Spleen (tissue), 11 donors: ENCODE results near the gene PCNX4. TPM values are rescaled to one million over a fixed set of nuclear protein-coding genes. Genes with fewer than 3 reads are reported as not detected.

ENCODE experiments used
- DNase-seq: peaks from one replicate; pipeline ENCODE4 v3.0.0-alpha.2; 2020
- H3K27ac ChIP-seq, 8 donors: fragments of 200-600 bp; sonication (generic) in 7 of 8; 1 replicate in 4 of 8; 2 replicates in 4 of 8; pipeline versions ENCODE4 v1.5.0 to v1.8.0; 2016 to 2021; ENCODE audit warnings: inconsistent platforms in 4 of 8, mild to moderate bottlenecking in 4 of 8, moderate library complexity in 1 of 8
- H3K27me3 ChIP-seq, 7 donors: fragments of 200-600 bp; sonication (generic) in 6 of 7; replicated peaks in 1 of 7; 1 replicate in 4 of 7; 2 replicates in 3 of 7; pipeline versions ENCODE4 v1.5.0 to v1.8.0; 2016 to 2021; ENCODE audit warnings: inconsistent platforms in 3 of 7, mild to moderate bottlenecking in 1 of 7
- H3K36me3 ChIP-seq, 6 donors: fragments of 200-600 bp; sonication (generic) in 5 of 6; 1 replicate in 4 of 6; 2 replicates in 2 of 6; pipeline versions ENCODE4 v1.5.0 to v1.8.0; 2016 to 2021; ENCODE audit warnings: inconsistent platforms in 2 of 6
- H3K4me1 ChIP-seq, 6 donors: fragments of 200-600 bp; sonication (generic) in 5 of 6; 1 replicate in 3 of 6; 2 replicates in 3 of 6; pipeline versions ENCODE4 v1.5.0 to v1.8.0; 2016 to 2021; ENCODE audit warnings: inconsistent platforms in 3 of 6
- H3K4me3 ChIP-seq, 8 donors: fragments of 200-600 bp; sonication (generic) in 7 of 8; 1 replicate in 4 of 8; 2 replicates in 4 of 8; pipeline versions ENCODE4 v1.5.0 to v1.8.0; 2016 to 2021; ENCODE audit warnings: inconsistent platforms in 4 of 8, mild to moderate bottlenecking in 4 of 8, moderate library complexity in 2 of 8
- H3K9me3 ChIP-seq, 8 donors: fragments of 200-600 bp; sonication (generic) in 7 of 8; 1 replicate in 4 of 8; 2 replicates in 4 of 8; pipeline versions ENCODE4 v1.5.0 to v1.8.0; 2016 to 2021; ENCODE audit warnings: inconsistent platforms in 4 of 8
- CTCF ChIP-seq, 11 experiments: fragments of 200-600 bp in 7 of 11; fragments of 450-650 bp in 4 of 11; sonication (generic) in 4 of 11; IDR thresholded peaks in 8 of 11; conservative IDR thresholded peaks in 3 of 11; 1 replicate in 7 of 11; 2 replicates in 4 of 11; pipeline versions ENCODE4 v1.4.0 to v1.8.0; 2016 to 2021; ENCODE audit warnings: antibody characterized with exemption in 11 of 11, inconsistent platforms in 4 of 11, mild to moderate bottlenecking in 1 of 11
- POLR2A ChIP-seq, 3 donors: fragments of 450-650 bp; IDR thresholded peaks; one replicate each; pipeline ENCODE4 v1.5.1; 2017; ENCODE audit warnings: antibody characterized with exemption in 3 of 3, mild to moderate bottlenecking in 1 of 3
- POLR2AphosphoS5 ChIP-seq, 3 donors: sonication (generic); formaldehyde crosslinking; IDR thresholded peaks; one replicate each; pipeline ENCODE4 v1.5.1; 2017; ENCODE audit warnings: antibody characterized with exemption in 3 of 3
- WGBS, 5 donors: extraction: QIAGEN DNeasy Blood & Tissue Kit in 3 of 5; methylation state at CpG; one replicate each; pipeline versions ENCODE4 v1.1.5 to v1.1.7; 2013 to 2018; 5-methylcytosine and 5-hydroxymethylcytosine counted together
- intact Hi-C: fragments of 100-400 bp; cut with DNase I; formaldehyde crosslinking; loops from one replicate; pipeline ENCODE4 v1.15.0; 2023; ENCODE audit warnings: low total_unique reads
- polyA plus RNA-seq, 3 donors: library from polyadenylated mRNA; stranded (reverse); fragments of 200-250 nt; gene quantifications; one replicate each; pipeline ENCODE4 v1.2.1, GENCODE V29; 2013
- total RNA-seq, 7 donors: library from RNA; depleted of rRNA in 3 of 7; stranded (reverse); fragments of >200 nt in 3 of 7; fragmentation: NEBNext Ultra II Directional in 4 of 7; extraction: Animal tissue kit (Norgen Biotek cat#: 25700) in 4 of 7; gene quantifications; one replicate each; pipeline versions ENCODE4 v1.1.0 to v1.2.1, GENCODE V29; 2016 to 2021
- donor health status: healthy with polysubstance abuse.
- donor health status: DM: no; HTN: no; CAD: no; lungs with moderate emphysema.
- donor health status: DM: no; HTN: no; CAD: no.
- donor health status: Bipolar disorder and iron deficiency.
- donor health status: healthy.
- donor health status: DM: no; HTN: no; CAD: no.
- donor health status: DM: yes; HTN: yes; CAD: no.

The PCNX4 gene
- total and polyA plus RNA-seq, 10 donors = 11.5 to 102 (median 41.2) TPM

- TF ChIP-seq CTCF (IDR thresholded peaks at IDR 0.05 in 8 of 11, conservative IDR thresholded peaks at IDR 0.05 in 3 of 11) = no peak
- TF ChIP-seq POLR2AphosphoS5 (IDR thresholded peaks at IDR 0.05) = no peak
- no peak for TF ChIP-seq POLR2A (IDR thresholded peaks at IDR 0.05)
- Histone ChIP-seq H3K9me3 (peaks cover 0 to 12% (median under 1%) of the 10 kb centered on the region in 8 donors), H3K36me3 (no peaks in the 10 kb centered on the region), H3K4me1 (peaks cover 0 to 17% (median 8%) of the 10 kb centered on the region in 6 donors), H3K27me3 (no peaks in the 10 kb centered on the region), H3K27ac (peak overlapping the region in 2 of 8 donors; percentile 1 to 35), H3K4me3 (no peak overlapping the region)
- WGBS, 5 donors = 57 to 70% (median 61%) methylated on average over 6 of the region's 6 CpGs
- intact Hi-C loops = no loop called here
- no peak for DNase-seq
These were observed 113.4 kb downstream of the PCNX4 start for GRCh38 chr14:60204843-60205774.

GRCh38 chr14:60206249-60206670 is 114.5 kb downstream of the PCNX4 start:
- no peak for DNase-seq
- intact Hi-C loops = no loop called here
- Histone ChIP-seq H3K4me1 (peaks cover 0 to 17% (median 8%) of the 10 kb centered on the region in 6 donors), H3K27ac (no peak overlapping the region), H3K36me3 (no peaks in the 10 kb centered on the region), H3K27me3 (no peaks in the 10 kb centered on the region), H3K9me3 (peaks cover 0 to 3% (median 0%) of the 10 kb centered on the region in 8 donors), H3K4me3 (no peak overlapping the region)
- TF ChIP-seq POLR2AphosphoS5 (IDR thresholded peaks at IDR 0.05) (no peak), CTCF (IDR thresholded peaks at IDR 0.05 in 8 of 11, conservative IDR thresholded peaks at IDR 0.05 in 3 of 11) (no peak), POLR2A (IDR thresholded peaks at IDR 0.05) (no peak)
- WGBS, 5 donors = 79 to 89% (median 84%) methylated on average over 7 of the region's 7 CpGs

DNA sequence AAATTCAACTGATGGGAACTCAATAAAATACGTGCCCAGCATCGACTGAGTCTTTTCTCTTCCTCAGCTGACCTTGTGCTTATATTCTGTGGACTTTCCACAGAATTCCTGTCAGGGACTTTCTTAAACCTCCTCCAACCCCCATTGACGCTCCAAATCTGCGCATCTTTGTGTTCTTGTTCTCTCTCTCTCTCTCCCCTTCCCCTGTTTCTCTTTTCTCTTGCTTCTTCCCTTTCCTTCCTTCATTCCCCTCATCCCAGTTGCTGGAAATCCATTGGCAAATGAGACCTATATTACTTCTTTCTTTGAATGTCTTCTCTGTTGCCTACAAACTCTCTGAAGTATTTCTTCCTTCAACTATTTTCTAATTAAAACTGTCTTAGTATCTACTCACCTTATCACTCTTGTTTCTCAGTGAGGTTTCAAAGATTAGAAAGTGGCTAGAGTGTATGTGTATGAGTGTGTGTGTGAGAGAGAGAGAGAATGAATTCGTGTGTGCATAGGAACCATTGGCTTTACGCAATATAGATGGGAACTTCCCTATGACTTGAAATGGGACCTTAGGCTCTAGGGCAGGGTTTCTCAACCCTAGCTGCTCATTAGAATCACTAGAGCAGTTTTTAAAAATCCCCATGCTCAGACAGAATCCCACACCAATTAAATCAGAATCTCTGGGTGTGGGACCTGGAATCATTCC is 115.3 kb downstream of the PCNX4 start:
- TF ChIP-seq CTCF (IDR thresholded peaks at IDR 0.05 in 8 of 11, conservative IDR thresholded peaks at IDR 0.05 in 3 of 11) (no peak), POLR2A (IDR thresholded peaks at IDR 0.05) (no peak), POLR2AphosphoS5 (IDR thresholded peaks at IDR 0.05) (no peak)
- Histone ChIP-seq H3K27ac (no peak overlapping the region), H3K4me3 (no peak overlapping the region), H3K4me1 (peaks cover 0 to 17% (median 8%) of the 10 kb centered on the region in 6 donors), H3K9me3 (no peaks in the 10 kb centered on the region), H3K27me3 (no peaks in the 10 kb centered on the region), H3K36me3 (no peaks in the 10 kb centered on the region)
- intact Hi-C loops = no loop called here
- 67 to 84% (median 75%) methylated on average over 6 of the region's 6 CpGs for WGBS, 5 donors
- DNase-seq = no peak

GRCh38 chr14:60210703-60211102 is 119.0 kb downstream of the PCNX4 start:
- no peak for DNase-seq
- H3K27me3 ChIP-seq = no peaks in the 10 kb centered on the region
- 58 to 100% (median 82%) methylated on average over 1 of the region's 1 CpG for WGBS, 5 donors
- H3K36me3 ChIP-seq = no peaks in the 10 kb centered on the region
- H3K27ac ChIP-seq = no peak overlapping the region
- TF ChIP-seq POLR2AphosphoS5 (IDR thresholded peaks at IDR 0.05) (no peak), CTCF (IDR thresholded peaks at IDR 0.05 in 8 of 11, conservative IDR thresholded peaks at IDR 0.05 in 3 of 11) (no peak), POLR2A (IDR thresholded peaks at IDR 0.05) (no peak)
- intact Hi-C loops = no loop called here
- H3K4me3 ChIP-seq = no peak overlapping the region
- no peaks in the 10 kb centered on the region for H3K4me1 ChIP-seq
- no peaks in the 10 kb centered on the region for H3K9me3 ChIP-seq
